ENCODE data around the gene EPHB1. TPM values are rescaled to one million over a fixed set of nuclear protein-coding genes. Genes with fewer than 3 reads are reported as not detected.

Gene EPHB1
- total RNA-seq, 2 donors from 2014 or later: 1.9 to 3.2 TPM

DNA sequence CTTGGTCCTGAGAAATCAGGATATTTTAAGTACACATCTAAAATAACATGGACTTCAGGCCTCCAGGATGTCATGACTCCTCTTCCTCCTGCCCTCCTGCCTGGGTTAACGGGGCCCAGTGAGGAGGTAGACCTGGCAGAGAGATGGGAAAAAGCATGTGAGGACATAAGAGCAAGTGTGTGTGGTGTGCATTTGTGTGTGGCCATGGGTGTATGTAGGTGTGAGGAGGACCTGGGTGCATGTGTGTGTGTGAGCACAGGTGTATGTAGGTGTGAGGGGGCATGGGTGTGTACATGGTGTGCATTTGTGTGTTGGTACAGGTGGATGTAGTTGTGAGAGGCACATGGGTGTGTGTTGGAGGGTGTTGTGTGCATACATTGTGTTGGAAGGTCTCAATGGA is 105.4 kb downstream of the EPHB1 start:
- H3K27me3 ChIP-seq: no peaks in the 10 kb centered on the region
- no peak for DNase-seq (ENCODE audit: low spot score)
- H3K36me3 ChIP-seq: no peaks in the 10 kb centered on the region
- H3K9me3 ChIP-seq: no peaks in the 10 kb centered on the region
- H3K4me1 ChIP-seq: peaks cover 0 to 13% of the 10 kb centered on the region in 2 donors
- TF ChIP-seq, protein P1, sequence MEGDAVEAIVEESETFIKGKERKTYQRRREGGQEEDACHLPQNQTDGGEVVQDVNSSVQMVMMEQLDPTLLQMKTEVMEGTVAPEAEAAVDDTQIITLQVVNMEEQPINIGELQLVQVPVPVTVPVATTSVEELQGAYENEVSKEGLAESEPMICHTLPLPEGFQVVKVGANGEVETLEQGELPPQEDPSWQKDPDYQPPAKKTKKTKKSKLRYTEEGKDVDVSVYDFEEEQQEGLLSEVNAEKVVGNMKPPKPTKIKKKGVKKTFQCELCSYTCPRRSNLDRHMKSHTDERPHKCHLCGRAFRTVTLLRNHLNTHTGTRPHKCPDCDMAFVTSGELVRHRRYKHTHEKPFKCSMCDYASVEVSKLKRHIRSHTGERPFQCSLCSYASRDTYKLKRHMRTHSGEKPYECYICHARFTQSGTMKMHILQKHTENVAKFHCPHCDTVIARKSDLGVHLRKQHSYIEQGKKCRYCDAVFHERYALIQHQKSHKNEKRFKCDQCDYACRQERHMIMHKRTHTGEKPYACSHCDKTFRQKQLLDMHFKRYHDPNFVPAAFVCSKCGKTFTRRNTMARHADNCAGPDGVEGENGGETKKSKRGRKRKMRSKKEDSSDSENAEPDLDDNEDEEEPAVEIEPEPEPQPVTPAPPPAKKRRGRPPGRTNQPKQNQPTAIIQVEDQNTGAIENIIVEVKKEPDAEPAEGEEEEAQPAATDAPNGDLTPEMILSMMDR (IDR thresholded peaks at IDR 0.05): no peak
- no peak overlapping the region for H3K27ac ChIP-seq
- no peak overlapping the region for H3K4me3 ChIP-seq

DNA sequence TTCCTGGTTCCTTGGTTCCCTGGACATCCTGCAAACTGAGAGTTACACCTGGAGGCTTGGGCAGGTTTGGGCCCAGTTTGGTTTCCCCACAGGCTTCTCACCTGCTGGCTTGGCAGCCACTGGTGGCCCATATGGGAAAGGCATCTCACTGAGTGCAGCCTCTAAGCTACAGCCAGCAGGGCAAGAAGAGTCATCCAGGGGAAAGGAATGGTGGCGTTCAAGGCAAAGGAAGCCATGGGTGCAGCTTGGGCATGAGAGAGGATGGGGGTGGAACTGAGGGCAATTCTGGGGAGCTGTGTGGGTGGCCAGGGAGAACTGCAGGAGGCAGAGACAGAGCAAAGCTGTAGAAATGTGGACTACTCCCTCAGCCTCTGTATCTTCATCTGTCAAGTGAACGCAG is 106.4 kb downstream of the EPHB1 start:
- Histone ChIP-seq H3K9me3 (no peaks in the 10 kb centered on the region), H3K36me3 (no peaks in the 10 kb centered on the region), H3K27ac (no peak overlapping the region), H3K27me3 (no peaks in the 10 kb centered on the region), H3K4me1 (peaks cover 0 to 13% of the 10 kb centered on the region in 2 donors), H3K4me3 (no peak overlapping the region)
- no peak for DNase-seq (ENCODE audit: low spot score)
- TF ChIP-seq, protein P1 (IDR thresholded peaks at IDR 0.05): no peak

DNA sequence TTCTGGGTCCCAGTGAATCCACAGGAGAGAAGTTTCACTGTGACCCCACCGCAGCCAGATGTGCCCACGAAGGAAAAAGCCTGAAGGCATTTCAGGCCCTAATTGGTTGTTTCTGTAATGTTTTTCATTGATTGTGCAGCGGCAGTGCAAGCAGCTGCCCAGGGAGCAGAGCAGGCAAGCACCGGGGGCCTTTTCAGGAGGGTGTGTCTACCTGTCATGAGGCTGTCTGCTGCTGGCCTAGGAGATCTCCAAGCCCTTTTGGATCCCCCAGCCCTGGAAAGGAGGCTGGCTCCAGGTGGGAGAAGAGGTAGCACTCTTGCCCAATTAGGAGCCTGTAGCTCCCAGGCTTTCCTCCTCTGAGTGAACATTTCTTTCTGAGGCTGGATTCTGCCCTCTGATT is 108.8 kb downstream of the EPHB1 start:
- Histone ChIP-seq H3K9me3 (no peaks in the 10 kb centered on the region), H3K27me3 (no peaks in the 10 kb centered on the region), H3K27ac (no peak overlapping the region), H3K36me3 (no peaks in the 10 kb centered on the region), H3K4me3 (no peak overlapping the region), H3K4me1 (peaks cover 0 to 13% of the 10 kb centered on the region in 2 donors)
- TF ChIP-seq, protein P1 (IDR thresholded peaks at IDR 0.05): no peak
- no peak for DNase-seq (ENCODE audit: low spot score)

- H3K4me3 ChIP-seq: no peak overlapping the region
- DNase-seq (ENCODE audit: low spot score): no peak
- no peak overlapping the region for H3K27ac ChIP-seq
- H3K4me1 ChIP-seq: peaks cover 0 to 13% of the 10 kb centered on the region in 2 donors
- TF ChIP-seq, protein P1 (IDR thresholded peaks at IDR 0.05): no peak
- H3K9me3 ChIP-seq: no peaks in the 10 kb centered on the region
- H3K36me3 ChIP-seq: no peaks in the 10 kb centered on the region
- H3K27me3 ChIP-seq: no peaks in the 10 kb centered on the region
These were observed 109.2 kb downstream of the EPHB1 start for GRCh38 chr3:134904241-134904771.

DNA sequence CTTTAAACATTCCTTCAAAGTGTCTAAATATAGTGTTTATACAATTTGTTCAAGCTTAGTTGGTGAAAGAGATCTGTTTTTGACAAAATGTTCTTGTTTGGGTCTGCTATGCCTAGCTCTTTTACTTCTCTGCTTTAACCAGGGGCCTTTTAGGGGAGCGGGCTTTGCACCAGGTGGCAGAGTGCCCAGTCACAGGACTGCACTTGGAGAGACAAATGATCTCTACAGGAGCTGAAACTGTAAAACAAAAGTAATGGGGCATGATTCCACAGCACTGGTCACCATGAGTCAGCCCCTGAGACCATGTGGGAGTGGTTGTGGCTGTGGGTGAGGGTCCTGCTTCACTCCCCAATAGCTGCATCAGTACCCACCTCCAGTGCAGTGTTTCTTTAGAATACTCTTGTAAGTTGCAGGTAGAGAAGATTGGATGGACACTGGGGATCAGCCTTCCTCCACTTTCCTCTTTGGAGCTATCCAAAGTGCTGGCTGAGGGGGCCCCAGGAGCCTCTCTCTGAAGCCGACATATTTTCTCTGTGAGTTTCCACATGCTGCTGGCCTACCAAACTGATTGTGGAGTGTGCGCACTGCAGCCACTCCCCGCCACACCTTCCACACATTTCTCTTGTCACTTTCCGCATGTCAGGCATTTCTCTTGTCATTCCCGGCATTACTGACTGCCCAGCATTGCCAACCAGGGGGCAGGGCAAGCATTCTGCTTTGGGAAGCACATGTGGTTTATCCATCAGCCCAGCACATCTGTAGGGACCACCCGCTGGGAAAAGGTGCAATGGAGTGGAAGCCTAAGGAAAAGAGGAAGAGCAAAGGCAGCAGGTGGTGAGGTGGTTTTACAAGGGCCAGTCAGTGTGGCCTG is 110.0 kb downstream of the EPHB1 start:
- Histone ChIP-seq H3K36me3 (no peaks in the 10 kb centered on the region), H3K9me3 (no peaks in the 10 kb centered on the region), H3K27ac (no peak overlapping the region), H3K27me3 (no peaks in the 10 kb centered on the region), H3K4me3 (no peak overlapping the region), H3K4me1 (peaks cover 0 to 13% of the 10 kb centered on the region in 2 donors)
- TF ChIP-seq, protein P1 (IDR thresholded peaks at IDR 0.05): no peak
- DNase-seq (ENCODE audit: low spot score): no peak

Data from right atrium auricular region (tissue), 2 donors.